ENCODE measurements around the gene NAGLU. TPM values are rescaled to one million over a fixed set of nuclear protein-coding genes. Genes with fewer than 3 reads are reported as not detected.
A peak's percentile ranks its signal among the peaks of the same experiment; 100 is the strongest.

NAGLU gene
- total and polyA plus RNA-seq, 2 experiments from 2014 or later = 12.0 to 31.2 TPM

- DNase-seq (ENCODE audit: low spot score) (peak; percentile 90), ATAC-seq (peak; percentile 79)
- Histone ChIP-seq H3K27me3 (ENCODE audit: insufficient read depth) (no peaks in the 10 kb centered on the region), H3F3A (replicated peaks; ENCODE audit: low read depth) (peaks cover 15% of the 10 kb centered on the region), H3K9me2 (ENCODE audit: insufficient read depth) (no peaks in the 10 kb centered on the region), H3K4me2 (no peak overlapping the region), H3K79me2 (replicated peaks; ENCODE audit: insufficient read depth) (no peaks in the 10 kb centered on the region), H3K4me1 (ENCODE audit: insufficient read depth) (peaks cover 23% of the 10 kb centered on the region), H2AFZ (no peak overlapping the region), H3K36me3 (ENCODE audit: insufficient read depth) (no peaks in the 10 kb centered on the region), H4K20me1 (replicated peaks; ENCODE audit: insufficient read depth) (peaks cover 18% of the 10 kb centered on the region), H3K4me3 (no peak overlapping the region), H3K27ac (ENCODE audit: low read depth) (no peak overlapping the region)
- Mint-ChIP-seq H3K9me3 (no peaks in the 10 kb centered on the region), H3K4me3 (no peak overlapping the region), H3K36me3 (ENCODE audit: low read depth) (peaks cover 31% of the 10 kb centered on the region), H3K4me1 (peaks cover 42% of the 10 kb centered on the region), H3K27me3 (ENCODE audit: insufficient read depth, low read depth, poor library complexity) (peaks cover 30% of the 10 kb centered on the region), H3K27ac (no peak overlapping the region)
- TF ChIP-seq NANOG (IDR thresholded peaks at IDR 0.05; ENCODE audit: borderline replicate concordance) (no peak), CTCF (conservative IDR thresholded peaks at IDR 0.05; ENCODE audit: low read depth in 2 of 2) (peak; percentile 98), ZNF331 (CRISPR knock-in tag; IDR thresholded peaks at IDR 0.05; ENCODE audit: low read depth) (no peak)
Observed at GRCh38 chr17:42517516-42517915, 18.5 kb upstream of the NAGLU start.

GRCh38 chr17:42518046-42518754 lies 17.8 kb upstream of the NAGLU start:
- no peak overlapping the region for H3K27ac Mint-ChIP-seq
- peaks cover 35% of the 10 kb centered on the region for H3K36me3 Mint-ChIP-seq (ENCODE audit: low read depth)
- DNase-seq (ENCODE audit: low spot score) (no peak), ATAC-seq (no peak)
- Histone ChIP-seq H3K9me2 (ENCODE audit: insufficient read depth) (no peaks in the 10 kb centered on the region), H3K27me3 (ENCODE audit: insufficient read depth) (no peaks in the 10 kb centered on the region), H3K4me1 (ENCODE audit: insufficient read depth) (peaks cover 23% of the 10 kb centered on the region), H3F3A (replicated peaks; ENCODE audit: low read depth) (peaks cover 15% of the 10 kb centered on the region), H3K36me3 (ENCODE audit: insufficient read depth) (no peaks in the 10 kb centered on the region), H2AFZ (no peak overlapping the region), H4K20me1 (replicated peaks; ENCODE audit: insufficient read depth) (peaks cover 18% of the 10 kb centered on the region), H3K4me2 (no peak overlapping the region), H3K4me3 (no peak overlapping the region), H3K27ac (ENCODE audit: low read depth) (no peak overlapping the region), H3K79me2 (replicated peaks; ENCODE audit: insufficient read depth) (no peaks in the 10 kb centered on the region)
- H3K4me3 Mint-ChIP-seq = no peak overlapping the region
- peaks cover 30% of the 10 kb centered on the region for H3K27me3 Mint-ChIP-seq (ENCODE audit: insufficient read depth, low read depth, poor library complexity)
- H3K4me1 Mint-ChIP-seq = peaks cover 44% of the 10 kb centered on the region
- H3K9me3 Mint-ChIP-seq = no peaks in the 10 kb centered on the region
- no peak for TF ChIP-seq ZNF462 (CRISPR knock-in tag; IDR thresholded peaks at IDR 0.05)
- no peak for TF ChIP-seq ZNF114 (CRISPR knock-in tag; IDR thresholded peaks at IDR 0.05)
- TF ChIP-seq ETS1 (IDR thresholded peaks at IDR 0.05) = no peak
- no peak for TF ChIP-seq NANOG (IDR thresholded peaks at IDR 0.05; ENCODE audit: borderline replicate concordance)
- TF ChIP-seq JUNB (IDR thresholded peaks at IDR 0.05; ENCODE audit: unreplicated experiment) = no peak
- no peak for TF ChIP-seq ZNF331 (CRISPR knock-in tag; IDR thresholded peaks at IDR 0.05; ENCODE audit: low read depth)
- no peak for TF ChIP-seq EZH2phosphoT487 (IDR thresholded peaks at IDR 0.05; ENCODE audit: unreplicated experiment)
- no peak for TF ChIP-seq CREB1 (CRISPR knock-in tag; IDR thresholded peaks at IDR 0.05; ENCODE audit: low read depth)
- TF ChIP-seq CTCF (conservative IDR thresholded peaks at IDR 0.05; ENCODE audit: low read depth in 2 of 2) = no peak
